Measurements from ENCODE around the gene TCAF2. TPM values are rescaled to one million over a fixed set of nuclear protein-coding genes. Genes with fewer than 3 reads are reported as not detected.
"Not testable (repeated sequence)": the region's sequence is repeated elsewhere in the genome, so short reads cannot be mapped to it uniquely, and the experiment has no call there.

The TCAF2 gene
- total and polyA plus RNA-seq, 2 of the 4 experiments (the other 2 are of a cell fraction) = 3.0 to 3.4 TPM

DNA sequence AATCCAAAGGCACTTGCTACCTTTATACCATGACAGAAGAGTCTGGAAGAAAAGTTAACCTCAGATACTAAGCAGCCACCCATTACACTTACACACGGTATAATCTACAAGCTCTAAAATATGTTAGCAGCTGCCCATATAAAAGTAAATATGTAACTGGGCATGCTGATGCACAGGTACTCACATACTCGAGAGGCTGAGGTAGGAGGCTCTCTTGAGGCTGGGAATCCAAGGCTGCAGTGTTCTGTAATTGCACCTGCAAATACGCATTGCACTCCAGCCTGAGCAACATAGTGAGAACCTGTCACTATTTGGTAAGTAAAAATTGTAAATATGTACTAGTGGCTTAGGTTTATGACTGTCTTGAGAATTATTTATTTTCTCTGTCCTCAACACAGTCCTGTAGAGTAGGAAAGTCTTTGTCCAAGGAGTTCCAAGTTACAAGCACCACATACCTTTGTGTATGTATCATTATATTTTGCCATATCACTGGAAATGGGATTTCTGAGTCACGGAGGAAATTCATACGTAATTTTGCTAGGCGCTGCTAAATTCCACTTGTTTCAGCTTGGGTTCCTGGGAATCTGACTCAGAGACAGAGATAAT, 12.3 kb downstream of the TCAF2 start:
- H2BK15ac ChIP-seq (ENCODE audit: low read depth, low read length); intact Hi-C loops (cut with micrococcal nuclease); H3K27ac ChIP-seq (ENCODE audit: insufficient read depth, low read length); H3K56ac ChIP-seq (ENCODE audit: extremely low read depth, insufficient read depth, low read length); H3K36me3 ChIP-seq (ENCODE audit: control insufficient read depth, insufficient read depth, low read length); H2BK120ac ChIP-seq (ENCODE audit: low read depth, low read length); BruUV-seq (replicated peaks); H3K4ac ChIP-seq (ENCODE audit: low read depth, low read length); H3K14ac ChIP-seq (replicated peaks; ENCODE audit: low read depth, low read length); H4K20me1 ChIP-seq (ENCODE audit: insufficient read depth, low read length); H2AFZ ChIP-seq (replicated peaks; ENCODE audit: low read length, poor library complexity); H2BK5ac ChIP-seq (ENCODE audit: low read depth, low read length, poor library complexity, severe bottlenecking); H3K4me2 ChIP-seq (ENCODE audit: low read depth, low read length); H3K9me1 ChIP-seq (ENCODE audit: insufficient read depth, low read length); H2AK9ac ChIP-seq (replicated peaks; ENCODE audit: low read depth, low read length, poor library complexity); H3K27me3 ChIP-seq (ENCODE audit: control insufficient read depth, insufficient read depth, low read length); DNase-seq; H2AK5ac ChIP-seq (ENCODE audit: low read depth, low read length); H4K5ac ChIP-seq (ENCODE audit: low read depth, low read length); POLR2A ChIA-PET (ENCODE audit: unreplicated experiment); CTCF ChIA-PET; H4K8ac ChIP-seq (ENCODE audit: low read depth in 2 of 2, low read length in 2 of 2); in situ Hi-C loops (cut with MboI; ENCODE audit: low sequenced_read_pairs); dilution Hi-C loops (cut with HindIII; ENCODE audit: low sequenced_read_pairs, unreplicated experiment); H3K9ac ChIP-seq (ENCODE audit: low read depth, low read length); H3K79me1 ChIP-seq (ENCODE audit: low read depth in 1 of 2, low read length in 2 of 2); H2BK20ac ChIP-seq (ENCODE audit: low read depth, low read length); H3K18ac ChIP-seq (ENCODE audit: low read depth, low read length); H3K4me1 ChIP-seq (ENCODE audit: control insufficient read depth, insufficient read depth, low read length); H4K91ac ChIP-seq (ENCODE audit: insufficient read depth, low read depth, low read length); H3K23ac ChIP-seq (ENCODE audit: low read depth, low read length); H3K9me3 ChIP-seq (ENCODE audit: control insufficient read depth, insufficient read depth, low read length); H3K4me3 ChIP-seq (ENCODE audit: insufficient read depth, low read depth, low read length): not testable (repeated sequence)
- peak; percentile 92 for ATAC-seq (ENCODE audit: low read depth)
- no CpG with 5 or more reads among the region's 6 CpGs for WGBS, 2 experiments (ENCODE audit: extremely low coverage in 2 of 2, insufficient read length in 1 of 2)

GRCh38 chr7:143635364-143636240, 14.8 kb downstream of the TCAF2 start:
- H4K91ac ChIP-seq (ENCODE audit: insufficient read depth, low read depth, low read length); H2BK120ac ChIP-seq (ENCODE audit: low read depth, low read length); H3K23ac ChIP-seq (ENCODE audit: low read depth, low read length); H3K9me1 ChIP-seq (ENCODE audit: insufficient read depth, low read length); H2AK9ac ChIP-seq (replicated peaks; ENCODE audit: low read depth, low read length, poor library complexity); in situ Hi-C loops (cut with MboI; ENCODE audit: low sequenced_read_pairs); H4K8ac ChIP-seq (ENCODE audit: low read depth in 2 of 2, low read length in 2 of 2); H3K9ac ChIP-seq (ENCODE audit: low read depth, low read length); H3K79me1 ChIP-seq (ENCODE audit: low read depth in 1 of 2, low read length in 2 of 2); H2BK15ac ChIP-seq (ENCODE audit: low read depth, low read length); H2AK5ac ChIP-seq (ENCODE audit: low read depth, low read length); DNase-seq; dilution Hi-C loops (cut with HindIII; ENCODE audit: low sequenced_read_pairs, unreplicated experiment); H3K27ac ChIP-seq (ENCODE audit: insufficient read depth, low read length); H3K4me1 ChIP-seq (ENCODE audit: control insufficient read depth, insufficient read depth, low read length); H4K5ac ChIP-seq (ENCODE audit: low read depth, low read length); POLR2A ChIA-PET (ENCODE audit: unreplicated experiment); H2BK20ac ChIP-seq (ENCODE audit: low read depth, low read length); H3K36me3 ChIP-seq (ENCODE audit: control insufficient read depth, insufficient read depth, low read length); H3K9me3 ChIP-seq (ENCODE audit: control insufficient read depth, insufficient read depth, low read length); H2AFZ ChIP-seq (replicated peaks; ENCODE audit: low read length, poor library complexity); H3K14ac ChIP-seq (replicated peaks; ENCODE audit: low read depth, low read length); H3K4me3 ChIP-seq (ENCODE audit: insufficient read depth, low read depth, low read length); H3K27me3 ChIP-seq (ENCODE audit: control insufficient read depth, insufficient read depth, low read length); H3K56ac ChIP-seq (ENCODE audit: extremely low read depth, insufficient read depth, low read length); H2BK5ac ChIP-seq (ENCODE audit: low read depth, low read length, poor library complexity, severe bottlenecking); H4K20me1 ChIP-seq (ENCODE audit: insufficient read depth, low read length); H3K4ac ChIP-seq (ENCODE audit: low read depth, low read length); intact Hi-C loops (cut with micrococcal nuclease); H3K18ac ChIP-seq (ENCODE audit: low read depth, low read length); BruUV-seq (replicated peaks); H3K4me2 ChIP-seq (ENCODE audit: low read depth, low read length); CTCF ChIA-PET: not testable (repeated sequence)
- ATAC-seq (ENCODE audit: low read depth) = peak; percentile 19; the same call in 1 of the 2 replicates
- WGBS, 2 experiments (ENCODE audit: extremely low coverage in 2 of 2, insufficient read length in 1 of 2) = no CpG with 5 or more reads among the region's 12 CpGs

Measured in IMR-90 (cell line).